HG02852 (cell line): Measurements from ENCODE around the gene PLA2G2F.

ENCODE experiments used
- ATAC-seq: cut with Tn5 transposase; IDR thresholded peaks from one replicate; pipeline ENCODE4 v1.9.1; 2021; ENCODE audit warnings: mild to moderate bottlenecking, moderate library complexity; ENCODE audit not compliant: unreplicated experiment

Gene PLA2G2F, protein sequence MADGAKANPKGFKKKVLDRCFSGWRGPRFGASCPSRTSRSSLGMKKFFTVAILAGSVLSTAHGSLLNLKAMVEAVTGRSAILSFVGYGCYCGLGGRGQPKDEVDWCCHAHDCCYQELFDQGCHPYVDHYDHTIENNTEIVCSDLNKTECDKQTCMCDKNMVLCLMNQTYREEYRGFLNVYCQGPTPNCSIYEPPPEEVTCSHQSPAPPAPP

GRCh38 chr1:20138961-20139550 is at the start of gene PLA2G2F:
TSS of gene PLA2G2F (plus strand) at chr1:20139323. CDS start at chr1:20139428, 105 bp downstream.
- no peak for ATAC-seq

GRCh38 chr1:20089328-20090077 is 49.6 kb upstream of the PLA2G2F start:
- no peak for ATAC-seq

GRCh38 chr1:20090119-20090518 is 49.0 kb upstream of the PLA2G2F start:
- ATAC-seq = no peak

- ATAC-seq = no peak
Observed at GRCh38 chr1:20090641-20091040, 48.5 kb upstream of the PLA2G2F start.

DNA sequence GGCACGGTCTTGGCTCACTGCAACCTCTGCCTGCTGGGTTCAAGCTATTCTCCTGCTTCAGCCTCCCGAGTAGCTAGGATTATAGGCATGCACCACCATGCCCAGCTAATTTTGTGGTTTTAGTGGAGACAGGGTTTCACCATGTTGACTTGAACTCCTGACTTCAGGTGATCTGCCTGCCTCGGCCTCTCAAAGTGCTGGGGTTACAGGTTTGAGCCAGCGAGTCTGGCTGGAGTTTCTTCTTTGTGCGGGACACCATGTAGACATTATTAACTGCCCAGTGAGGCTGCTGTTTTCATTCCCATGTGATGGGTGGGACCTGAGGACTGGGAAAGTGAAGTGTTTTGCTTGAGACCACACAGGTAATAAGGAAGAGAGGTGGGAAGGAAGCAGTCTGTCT is 45.8 kb upstream of the PLA2G2F start:
- ATAC-seq = no peak

DNA sequence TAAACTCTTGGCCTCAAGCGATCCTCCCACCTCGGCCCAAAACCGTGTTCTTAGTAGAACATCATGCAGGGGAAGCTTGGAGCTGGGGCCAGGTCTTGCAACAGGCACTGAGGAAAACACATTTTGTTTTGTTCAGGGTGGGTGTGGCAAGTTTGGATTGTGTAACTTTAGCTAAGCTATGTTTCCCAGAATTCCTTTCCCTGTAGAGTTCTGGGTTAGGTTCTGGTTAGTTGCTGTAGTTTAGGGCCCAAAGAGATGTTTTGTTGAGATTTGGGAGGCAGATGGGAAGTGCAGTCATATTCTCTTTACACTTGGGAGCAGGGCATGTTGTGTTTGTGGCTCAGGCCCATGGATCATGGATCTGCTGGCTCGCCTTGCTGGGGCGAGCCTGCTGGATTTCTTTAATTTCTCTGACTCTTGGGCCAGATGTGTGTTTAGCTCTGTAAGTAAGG is 45.2 kb upstream of the PLA2G2F start:
- ATAC-seq = no peak

- ATAC-seq = no peak
Observed at GRCh38 chr1:20095564-20096434, 43.3 kb upstream of the PLA2G2F start.

GRCh38 chr1:20096840-20097447 is 42.2 kb upstream of the PLA2G2F start:
- ATAC-seq = no peak

DNA sequence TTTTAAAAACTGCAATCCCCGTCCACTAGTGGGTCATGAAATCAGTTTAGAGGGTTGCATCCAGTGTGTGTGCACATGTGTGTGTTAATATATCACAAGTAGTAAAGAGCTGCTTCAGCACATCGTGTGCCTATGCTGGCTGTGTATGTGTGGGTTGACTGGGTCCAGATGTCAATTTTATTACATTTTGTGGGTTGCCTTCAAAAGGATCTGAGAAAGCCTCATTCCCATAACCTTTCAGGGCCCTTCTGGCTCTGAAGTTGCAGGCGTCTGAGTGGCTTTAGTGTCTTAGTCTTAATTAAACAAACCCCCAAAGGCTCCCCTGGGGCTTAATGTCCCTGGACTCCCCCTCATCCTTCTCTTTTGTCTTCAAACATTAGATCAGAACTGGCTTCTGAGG is 39.6 kb upstream of the PLA2G2F start:
- ATAC-seq = no peak

DNA sequence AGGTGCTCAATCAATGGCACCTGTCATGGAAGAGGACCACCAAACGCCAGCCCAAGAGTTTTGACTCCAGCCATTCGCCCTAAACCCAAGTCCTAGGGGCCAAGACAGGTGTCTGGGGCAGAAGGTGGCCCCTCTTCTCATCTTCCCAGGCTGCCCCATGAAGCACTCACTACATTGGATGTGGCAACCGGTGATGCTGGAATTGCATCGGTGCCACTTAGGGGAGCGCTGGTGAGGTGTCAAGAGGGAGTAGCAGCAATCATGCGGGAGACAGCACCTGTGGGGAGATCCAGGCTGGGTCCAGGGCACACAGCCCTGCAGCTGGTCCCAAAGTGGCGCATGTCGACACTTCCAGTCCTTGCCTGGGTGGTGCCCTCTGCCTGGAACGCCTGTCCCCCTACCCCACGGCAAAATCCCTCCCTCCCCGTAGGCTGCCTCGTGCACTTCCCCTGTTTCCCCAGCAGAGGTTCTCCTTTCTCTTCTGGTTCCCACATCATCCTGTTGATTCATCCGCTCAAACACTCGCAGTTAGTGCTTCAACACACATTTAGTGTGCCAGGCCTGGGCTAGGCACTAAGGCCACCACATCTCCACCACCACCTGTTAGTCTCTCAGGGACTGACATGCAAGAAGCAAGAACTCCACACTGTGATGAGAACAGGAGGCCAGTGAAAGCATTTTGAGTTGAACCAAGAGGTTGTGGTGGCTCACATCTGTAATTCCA is 38.3 kb upstream of the PLA2G2F start:
- no peak for ATAC-seq

GRCh38 chr1:20102875-20103274 is 36.2 kb upstream of the PLA2G2F start:
- no peak for ATAC-seq

DNA sequence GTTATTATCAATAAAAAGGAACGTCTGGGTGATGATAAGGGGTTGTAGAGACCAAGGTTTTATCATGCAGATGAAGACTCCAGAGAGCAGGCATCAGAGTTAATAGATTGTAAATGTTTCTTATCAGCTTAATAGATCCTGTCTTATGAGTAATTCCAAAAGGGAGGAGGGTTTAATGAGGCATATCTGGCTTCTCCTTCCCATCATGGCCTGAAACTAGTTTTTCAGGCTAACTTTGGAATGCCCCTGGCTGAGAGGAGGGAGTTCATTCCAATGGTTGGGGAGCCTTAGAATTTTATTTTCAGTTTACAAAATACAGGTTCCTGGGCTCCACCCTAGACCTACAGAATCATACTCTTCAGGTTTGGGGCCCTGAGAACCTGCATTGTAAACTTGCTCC is 33.3 kb upstream of the PLA2G2F start:
- ATAC-seq = no peak

GRCh38 chr1:20107351-20107750 is 31.8 kb upstream of the PLA2G2F start:
- ATAC-seq = no peak

DNA sequence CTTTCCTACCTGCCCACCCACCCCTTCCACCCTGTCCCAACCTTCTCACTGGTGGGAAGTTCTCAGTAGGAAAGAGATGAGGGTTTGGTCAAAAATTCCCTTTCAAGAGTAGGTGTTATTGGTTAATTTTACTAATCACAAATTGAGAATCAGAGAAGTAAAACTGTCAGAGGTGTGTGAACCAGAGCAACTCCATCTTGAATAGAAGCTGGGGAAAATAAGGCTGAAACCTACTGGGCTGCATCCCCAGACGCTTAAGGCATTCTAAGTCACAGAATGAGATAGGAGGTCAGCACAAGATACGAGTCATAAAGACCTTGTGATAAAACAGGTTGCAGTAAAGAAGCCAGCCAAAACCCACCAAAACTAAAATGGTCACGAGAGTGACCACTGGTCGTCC is 31.3 kb upstream of the PLA2G2F start:
- ATAC-seq = no peak

GRCh38 chr1:20108366-20109123 is 30.6 kb upstream of the PLA2G2F start:
- no peak for ATAC-seq

- ATAC-seq = no peak
Observed at GRCh38 chr1:20109223-20109856, 29.8 kb upstream of the PLA2G2F start.

GRCh38 chr1:20110679-20111078 is 28.4 kb upstream of the PLA2G2F start:
- no peak for ATAC-seq

GRCh38 chr1:20111452-20111851 is 27.7 kb upstream of the PLA2G2F start:
- no peak for ATAC-seq
